ENCODE measurements around the gene MUC13. TPM values are rescaled to one million over a fixed set of nuclear protein-coding genes. Genes with fewer than 3 reads are reported as not detected.

Gene MUC13
- total and polyA plus RNA-seq, 9 of the 15 experiments (the other 6 are each of a cell fraction or from before 2014, with no cell fraction given): 0.09 TPM; not detected in 8

GRCh38 chr3:124876401-124876878 is 58.1 kb downstream of the MUC13 start (continued):
- TF ChIP-seq, protein P1, sequence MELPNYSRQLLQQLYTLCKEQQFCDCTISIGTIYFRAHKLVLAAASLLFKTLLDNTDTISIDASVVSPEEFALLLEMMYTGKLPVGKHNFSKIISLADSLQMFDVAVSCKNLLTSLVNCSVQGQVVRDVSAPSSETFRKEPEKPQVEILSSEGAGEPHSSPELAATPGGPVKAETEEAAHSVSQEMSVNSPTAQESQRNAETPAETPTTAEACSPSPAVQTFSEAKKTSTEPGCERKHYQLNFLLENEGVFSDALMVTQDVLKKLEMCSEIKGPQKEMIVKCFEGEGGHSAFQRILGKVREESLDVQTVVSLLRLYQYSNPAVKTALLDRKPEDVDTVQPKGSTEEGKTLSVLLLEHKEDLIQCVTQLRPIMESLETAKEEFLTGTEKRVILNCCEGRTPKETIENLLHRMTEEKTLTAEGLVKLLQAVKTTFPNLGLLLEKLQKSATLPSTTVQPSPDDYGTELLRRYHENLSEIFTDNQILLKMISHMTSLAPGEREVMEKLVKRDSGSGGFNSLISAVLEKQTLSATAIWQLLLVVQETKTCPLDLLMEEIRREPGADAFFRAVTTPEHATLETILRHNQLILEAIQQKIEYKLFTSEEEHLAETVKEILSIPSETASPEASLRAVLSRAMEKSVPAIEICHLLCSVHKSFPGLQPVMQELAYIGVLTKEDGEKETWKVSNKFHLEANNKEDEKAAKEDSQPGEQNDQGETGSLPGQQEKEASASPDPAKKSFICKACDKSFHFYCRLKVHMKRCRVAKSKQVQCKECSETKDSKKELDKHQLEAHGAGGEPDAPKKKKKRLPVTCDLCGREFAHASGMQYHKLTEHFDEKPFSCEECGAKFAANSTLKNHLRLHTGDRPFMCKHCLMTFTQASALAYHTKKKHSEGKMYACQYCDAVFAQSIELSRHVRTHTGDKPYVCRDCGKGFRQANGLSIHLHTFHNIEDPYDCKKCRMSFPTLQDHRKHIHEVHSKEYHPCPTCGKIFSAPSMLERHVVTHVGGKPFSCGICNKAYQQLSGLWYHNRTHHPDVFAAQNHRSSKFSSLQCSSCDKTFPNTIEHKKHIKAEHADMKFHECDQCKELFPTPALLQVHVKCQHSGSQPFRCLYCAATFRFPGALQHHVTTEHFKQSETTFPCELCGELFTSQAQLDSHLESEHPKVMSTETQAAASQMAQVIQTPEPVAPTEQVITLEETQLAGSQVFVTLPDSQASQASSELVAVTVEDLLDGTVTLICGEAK (IDR thresholded peaks at IDR 0.05): no peak
- TF ChIP-seq, protein P1 (CRISPR knock-in tag; IDR thresholded peaks at IDR 0.05): no peak
- TF ChIP-seq ZFX (CRISPR knock-in tag; IDR thresholded peaks at IDR 0.05): peak; percentile 79
- TF ChIP-seq, protein P2, sequence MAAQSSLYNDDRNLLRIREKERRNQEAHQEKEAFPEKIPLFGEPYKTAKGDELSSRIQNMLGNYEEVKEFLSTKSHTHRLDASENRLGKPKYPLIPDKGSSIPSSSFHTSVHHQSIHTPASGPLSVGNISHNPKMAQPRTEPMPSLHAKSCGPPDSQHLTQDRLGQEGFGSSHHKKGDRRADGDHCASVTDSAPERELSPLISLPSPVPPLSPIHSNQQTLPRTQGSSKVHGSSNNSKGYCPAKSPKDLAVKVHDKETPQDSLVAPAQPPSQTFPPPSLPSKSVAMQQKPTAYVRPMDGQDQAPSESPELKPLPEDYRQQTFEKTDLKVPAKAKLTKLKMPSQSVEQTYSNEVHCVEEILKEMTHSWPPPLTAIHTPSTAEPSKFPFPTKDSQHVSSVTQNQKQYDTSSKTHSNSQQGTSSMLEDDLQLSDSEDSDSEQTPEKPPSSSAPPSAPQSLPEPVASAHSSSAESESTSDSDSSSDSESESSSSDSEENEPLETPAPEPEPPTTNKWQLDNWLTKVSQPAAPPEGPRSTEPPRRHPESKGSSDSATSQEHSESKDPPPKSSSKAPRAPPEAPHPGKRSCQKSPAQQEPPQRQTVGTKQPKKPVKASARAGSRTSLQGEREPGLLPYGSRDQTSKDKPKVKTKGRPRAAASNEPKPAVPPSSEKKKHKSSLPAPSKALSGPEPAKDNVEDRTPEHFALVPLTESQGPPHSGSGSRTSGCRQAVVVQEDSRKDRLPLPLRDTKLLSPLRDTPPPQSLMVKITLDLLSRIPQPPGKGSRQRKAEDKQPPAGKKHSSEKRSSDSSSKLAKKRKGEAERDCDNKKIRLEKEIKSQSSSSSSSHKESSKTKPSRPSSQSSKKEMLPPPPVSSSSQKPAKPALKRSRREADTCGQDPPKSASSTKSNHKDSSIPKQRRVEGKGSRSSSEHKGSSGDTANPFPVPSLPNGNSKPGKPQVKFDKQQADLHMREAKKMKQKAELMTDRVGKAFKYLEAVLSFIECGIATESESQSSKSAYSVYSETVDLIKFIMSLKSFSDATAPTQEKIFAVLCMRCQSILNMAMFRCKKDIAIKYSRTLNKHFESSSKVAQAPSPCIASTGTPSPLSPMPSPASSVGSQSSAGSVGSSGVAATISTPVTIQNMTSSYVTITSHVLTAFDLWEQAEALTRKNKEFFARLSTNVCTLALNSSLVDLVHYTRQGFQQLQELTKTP (IDR thresholded peaks at IDR 0.05; ENCODE audit: low read depth in 1 of 2, partially characterized antibody in 2 of 2): no peak
- peak; percentile 71 for TF ChIP-seq CBFA2T2 (conservative IDR thresholded peaks at IDR 0.05)
- no peak for TF ChIP-seq ELF2 (CRISPR knock-in tag; IDR thresholded peaks at IDR 0.05)
- TF ChIP-seq POLR3A (IDR thresholded peaks at IDR 0.05; ENCODE audit: borderline replicate concordance, extremely low read depth, insufficient read depth, insufficient read length): no peak
- TF ChIP-seq ILK (tag; IDR thresholded peaks at IDR 0.05; ENCODE audit: borderline replicate concordance, low read depth): no peak
- no peak for TF ChIP-seq ZNF583 (CRISPR knock-in tag; IDR thresholded peaks at IDR 0.05)
- TF ChIP-seq TFAP4 (CRISPR knock-in tag; IDR thresholded peaks at IDR 0.05; ENCODE audit: borderline replicate concordance): peak; percentile 46; the same call in 1 of the 2 replicates
- TF ChIP-seq KLF13 (tag; IDR thresholded peaks at IDR 0.05; ENCODE audit: borderline replicate concordance, low read depth): peak; percentile 39; the same call in 1 of the 2 replicates
- TF ChIP-seq LARP7 (IDR thresholded peaks at IDR 0.05): no peak
- TF ChIP-seq FOSL1 (tag; conservative IDR thresholded peaks at IDR 0.05): no peak
- TF ChIP-seq TCFL5 (CRISPR knock-in tag; conservative IDR thresholded peaks at IDR 0.05): no peak
- TF ChIP-seq ZNF384 (IDR thresholded peaks at IDR 0.05; ENCODE audit: low read depth, low read length): no peak

Data from K562 (cell line).